CD14-positive monocyte (primary cell): Measurements from ENCODE around the gene CFAP43. TPM values are rescaled to one million over a fixed set of nuclear protein-coding genes. Genes with fewer than 3 reads are reported as not detected.

Experiments
- DNase-seq, 3 donors: peaks; one replicate each; pipeline ENCODE4 v3.0.0-alpha.2; 2011 to 2022
- H2AFZ ChIP-seq: 2 replicates; pipeline ENCODE4 v1.6.0; 2012; ENCODE audit warnings: mild to moderate bottlenecking, low read depth, low read length, inconsistent platforms; ENCODE audit not compliant: insufficient read depth, poor library complexity, severe bottlenecking
- H3K27ac ChIP-seq, 2 donors: 1 replicate in 1 of 2; 2 replicates in 1 of 2; pipeline ENCODE4 v1.5.1; 2012 to 2013; ENCODE audit warnings: low read length in 2 of 2, control low read depth in 1 of 2, inconsistent platforms in 1 of 2, low read depth in 1 of 2, mild to moderate bottlenecking in 1 of 2
- H3K27me3 ChIP-seq, 2 donors: one replicate each; pipeline versions ENCODE4 v1.6.0 to v1.6.1; 2011 to 2013; ENCODE audit warnings: low read length in 2 of 2; ENCODE audit not compliant: control insufficient read depth in 2 of 2, insufficient read depth in 2 of 2
- H3K36me3 ChIP-seq, 2 donors: replicated peaks in 1 of 2; 1 replicate in 1 of 2; 2 replicates in 1 of 2; pipeline versions ENCODE4 v1.5.1 to v1.6.1; 2012 to 2013; ENCODE audit warnings: low read length in 2 of 2, control low read depth in 1 of 2, inconsistent platforms in 1 of 2, mild to moderate bottlenecking in 1 of 2; ENCODE audit not compliant: insufficient read depth in 2 of 2, control insufficient read depth in 1 of 2
- H3K4me1 ChIP-seq, 2 donors: 1 replicate in 1 of 2; 2 replicates in 1 of 2; pipeline versions ENCODE4 v1.5.1 to v1.6.1; 2012 to 2013; ENCODE audit warnings: low read length in 2 of 2, control low read depth in 1 of 2, inconsistent platforms in 1 of 2, mild to moderate bottlenecking in 1 of 2, moderate library complexity in 1 of 2; ENCODE audit not compliant: insufficient read depth in 2 of 2, control insufficient read depth in 1 of 2
- H3K4me2 ChIP-seq: replicated peaks from 2 replicates; pipeline ENCODE3; 2012; ENCODE audit warnings: low read length, moderate library complexity, mild to moderate bottlenecking; ENCODE audit not compliant: poor library complexity, severe bottlenecking; ENCODE audit errors: extremely low read depth
- H3K4me3 ChIP-seq, 3 experiments: fragments of 200-600 bp in 1 of 3; sonication (generic) in 1 of 3; replicated peaks in 1 of 3; 1 replicate in 2 of 3; 2 replicates in 1 of 3; pipeline ENCODE4 v1.5.1; 2011 to 2013; ENCODE audit warnings: low read length in 3 of 3, mild to moderate bottlenecking in 3 of 3, control low read depth in 2 of 3, low read depth in 2 of 3, inconsistent platforms in 1 of 3, moderate library complexity in 1 of 3
- H3K79me2 ChIP-seq: 2 replicates; pipeline ENCODE4 v1.6.0; 2012; ENCODE audit warnings: mild to moderate bottlenecking, control low read depth, inconsistent platforms, low read length, moderate library complexity; ENCODE audit not compliant: insufficient read depth
- H3K9ac ChIP-seq: 2 replicates; pipeline ENCODE4 v1.6.0; 2017; ENCODE audit warnings: low read length, mild to moderate bottlenecking; ENCODE audit not compliant: insufficient read depth, poor library complexity, severe bottlenecking
- H3K9me3 ChIP-seq, 2 donors: replicated peaks in 1 of 2; 1 replicate in 1 of 2; 2 replicates in 1 of 2; pipeline versions ENCODE4 v1.5.1 to v1.6.1; 2012 to 2013; ENCODE audit warnings: low read length in 2 of 2, control low read depth in 1 of 2; ENCODE audit not compliant: control insufficient read depth in 1 of 2, insufficient read depth in 1 of 2
- H4K20me1 ChIP-seq: 2 replicates; pipeline ENCODE4 v1.6.0; 2012; ENCODE audit warnings: mild to moderate bottlenecking, low read length, control low read depth, moderate library complexity; ENCODE audit not compliant: insufficient read depth
- H3K27ac Mint-ChIP-seq, 7 donors: one replicate each; pipeline ENCODE4 v1.8.0; 2020; ENCODE audit warnings: mild to moderate bottlenecking in 7 of 7, mixed read lengths in 7 of 7, moderate library complexity in 6 of 7, inconsistent platforms in 2 of 7
- H3K27me3 Mint-ChIP-seq, 3 donors: one replicate each; pipeline ENCODE4 v1.8.0; 2021 to 2022; ENCODE audit warnings: low read depth in 3 of 3, mild to moderate bottlenecking in 3 of 3, mixed read lengths in 3 of 3, moderate library complexity in 3 of 3, inconsistent platforms in 1 of 3
- H3K36me3 Mint-ChIP-seq, 2 donors: one replicate each; pipeline ENCODE4 v1.8.0; 2020; ENCODE audit warnings: mixed read lengths in 2 of 2, inconsistent platforms in 1 of 2, mild to moderate bottlenecking in 1 of 2
- H3K4me1 Mint-ChIP-seq: one replicate; pipeline ENCODE4 v1.8.0; 2020; ENCODE audit warnings: mild to moderate bottlenecking, mixed read lengths
- H3K4me3 Mint-ChIP-seq, 2 donors: one replicate each; pipeline ENCODE4 v1.8.0; 2020; ENCODE audit warnings: mild to moderate bottlenecking in 2 of 2, mixed read lengths in 2 of 2, moderate library complexity in 1 of 2
- H3K9me3 Mint-ChIP-seq, 7 donors: one replicate each; pipeline ENCODE4 v1.8.0; 2020 to 2022; ENCODE audit warnings: mixed read lengths in 7 of 7, mild to moderate bottlenecking in 6 of 7, moderate library complexity in 6 of 7, inconsistent platforms in 2 of 7
- WGBS: methylation state at CpG from one replicate; pipeline ENCODE4 v1.1.5; 2013; ENCODE audit warnings: missing lambda C conversion rate; ENCODE audit not compliant: insufficient coverage; 5-methylcytosine and 5-hydroxymethylcytosine counted together
- intact Hi-C, 2 donors: fragments of 100-400 bp; cut with micrococcal nuclease; formaldehyde crosslinking; loops; one replicate each; pipeline versions ENCODE4 v1.15.0 to v1.15.1; 2023
- polyA plus RNA-seq, 3 donors: library from polyadenylated mRNA; depleted of rRNA in 1 of 3; unstranded in 2 of 3; stranded (reverse) in 1 of 3; fragments of 300-500 nt in 2 of 3; fragments of >200 nt in 1 of 3; fragmentation: Illumina TruSeq in 2 of 3; gene quantifications; 1 replicate in 2 of 3; 2 replicates in 1 of 3; pipeline ENCODE4 v1.2.3, GENCODE V29; 2012 to 2021
- TF ChIP-seq, protein P1 (sequence below): fragments of 200-600 bp; IDR thresholded peaks from one replicate; pipeline ENCODE4 v1.8.0; 2022; ENCODE audit warnings: antibody characterized with exemption, mild to moderate bottlenecking

Gene CFAP43
- polyA plus RNA-seq, 3 donors: 0.06 TPM; not detected in 2

DNA sequence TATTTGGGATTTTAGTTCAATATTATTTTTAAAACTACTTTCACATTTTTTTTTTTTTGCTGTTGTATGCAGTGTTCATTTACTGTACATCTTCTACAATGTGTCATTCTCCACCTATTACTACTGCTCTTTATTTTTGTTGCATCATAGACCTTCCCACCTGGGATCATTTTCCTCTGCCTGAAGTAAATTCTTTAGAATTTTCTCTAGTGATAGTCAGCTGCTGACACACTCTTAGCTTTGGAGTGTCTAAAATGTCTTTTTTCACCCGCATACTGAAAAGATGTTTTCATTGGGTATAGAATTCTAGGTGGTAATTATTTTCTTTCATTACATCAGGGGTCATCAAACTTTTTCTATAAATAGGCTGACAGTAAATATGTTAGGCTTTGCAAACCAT is 30.5 kb downstream of the CFAP43 start:
- no peaks in the 10 kb centered on the region for H3K79me2 ChIP-seq
- H3K36me3 ChIP-seq: no peaks in the 10 kb centered on the region
- H3K4me3 ChIP-seq: no peak overlapping the region
- H3K9me3 ChIP-seq: no peaks in the 10 kb centered on the region
- Mint-ChIP-seq H3K9me3 (peaks cover 0 to 3% (median 0%) of the 10 kb centered on the region in 7 donors), H3K27ac (no peak overlapping the region), H3K36me3 (no peaks in the 10 kb centered on the region), H3K4me3 (no peak overlapping the region), H3K4me1 (peaks cover 2% of the 10 kb centered on the region), H3K27me3 (peaks cover 0 to 3% (median 0%) of the 10 kb centered on the region in 3 donors)
- H3K4me2 ChIP-seq: no peak overlapping the region
- no peaks in the 10 kb centered on the region for H3K27me3 ChIP-seq
- H4K20me1 ChIP-seq: no peaks in the 10 kb centered on the region
- no peak overlapping the region for H2AFZ ChIP-seq
- no peaks in the 10 kb centered on the region for H3K4me1 ChIP-seq
- H3K27ac ChIP-seq: no peak overlapping the region
- no CpG with 5 or more reads among the region's 1 CpG for WGBS
- TF ChIP-seq, protein P1, sequence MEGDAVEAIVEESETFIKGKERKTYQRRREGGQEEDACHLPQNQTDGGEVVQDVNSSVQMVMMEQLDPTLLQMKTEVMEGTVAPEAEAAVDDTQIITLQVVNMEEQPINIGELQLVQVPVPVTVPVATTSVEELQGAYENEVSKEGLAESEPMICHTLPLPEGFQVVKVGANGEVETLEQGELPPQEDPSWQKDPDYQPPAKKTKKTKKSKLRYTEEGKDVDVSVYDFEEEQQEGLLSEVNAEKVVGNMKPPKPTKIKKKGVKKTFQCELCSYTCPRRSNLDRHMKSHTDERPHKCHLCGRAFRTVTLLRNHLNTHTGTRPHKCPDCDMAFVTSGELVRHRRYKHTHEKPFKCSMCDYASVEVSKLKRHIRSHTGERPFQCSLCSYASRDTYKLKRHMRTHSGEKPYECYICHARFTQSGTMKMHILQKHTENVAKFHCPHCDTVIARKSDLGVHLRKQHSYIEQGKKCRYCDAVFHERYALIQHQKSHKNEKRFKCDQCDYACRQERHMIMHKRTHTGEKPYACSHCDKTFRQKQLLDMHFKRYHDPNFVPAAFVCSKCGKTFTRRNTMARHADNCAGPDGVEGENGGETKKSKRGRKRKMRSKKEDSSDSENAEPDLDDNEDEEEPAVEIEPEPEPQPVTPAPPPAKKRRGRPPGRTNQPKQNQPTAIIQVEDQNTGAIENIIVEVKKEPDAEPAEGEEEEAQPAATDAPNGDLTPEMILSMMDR: no peak
- intact Hi-C loops: loop anchor here (10.0 kb wide), 2 partner anchors 147 to 307 kb away; no protein-coding TSS in a partner anchor
- DNase-seq: no peak
- H3K9ac ChIP-seq: no peak overlapping the region

GRCh38 chr10:104199567-104199966 is 32.6 kb downstream of the CFAP43 start:
- Mint-ChIP-seq H3K27me3 (peaks cover 0 to 3% (median 0%) of the 10 kb centered on the region in 3 donors), H3K36me3 (no peaks in the 10 kb centered on the region), H3K4me1 (no peaks in the 10 kb centered on the region), H3K4me3 (no peak overlapping the region), H3K27ac (no peak overlapping the region), H3K9me3 (peaks cover 0 to 3% (median 0%) of the 10 kb centered on the region in 7 donors)
- TF ChIP-seq, protein P1: no peak
- H3K79me2 ChIP-seq: no peaks in the 10 kb centered on the region
- no peaks in the 10 kb centered on the region for H4K20me1 ChIP-seq
- H3K4me3 ChIP-seq: no peak overlapping the region
- no peak overlapping the region for H3K27ac ChIP-seq
- no peaks in the 10 kb centered on the region for H3K36me3 ChIP-seq
- no peaks in the 10 kb centered on the region for H3K9me3 ChIP-seq
- H3K4me1 ChIP-seq: no peaks in the 10 kb centered on the region
- intact Hi-C loops: no loop called here
- WGBS: no CpG with 5 or more reads among the region's 2 CpGs
- H3K9ac ChIP-seq: no peak overlapping the region
- DNase-seq: no peak
- no peaks in the 10 kb centered on the region for H3K27me3 ChIP-seq
- H2AFZ ChIP-seq: no peak overlapping the region
- H3K4me2 ChIP-seq: no peak overlapping the region
